Pancreas (tissue), 10 donors: ENCODE data around the gene SUPT5H. TPM values are rescaled to one million over a fixed set of nuclear protein-coding genes. Genes with fewer than 3 reads are reported as not detected.

Experiments used
- ATAC-seq, 4 donors: fragments of 200-7000 bp; cut with Tn5 transposase; one replicate each; pipeline versions ENCODE4 v1.8.0 to v1.9.1; 2020; ENCODE audit warnings: mild to moderate bottlenecking in 4 of 4, moderate library complexity in 4 of 4
- DNase-seq, 6 donors: peaks; one replicate each; pipeline ENCODE4 v3.0.0-alpha.2; 2020
- FAIRE-seq: peaks from 2 replicates; lab custom pipeline; 2012; peaks lifted over from hg19 to GRCh38; lab: Jason Lieb, UNC
- H3K27ac ChIP-seq, 4 donors: fragments of 200-600 bp; sonication (generic); 1 replicate in 3 of 4; 2 replicates in 1 of 4; pipeline versions ENCODE4 v1.5.0 to v1.8.0; 2020
- H3K27me3 ChIP-seq, 4 donors: fragments of 200-600 bp; one replicate each; pipeline ENCODE4 v1.8.0; 2021
- H3K36me3 ChIP-seq, 3 donors: fragments of 200-600 bp; sonication (generic) in 1 of 3; one replicate each; pipeline versions ENCODE4 v1.5.0 to v1.8.0; 2020 to 2021
- H3K4me1 ChIP-seq, 3 donors: fragments of 200-600 bp; one replicate each; pipeline ENCODE4 v1.8.0; 2021
- H3K4me3 ChIP-seq, 4 donors: fragments of 200-600 bp; sonication (generic) in 2 of 4; one replicate each; pipeline versions ENCODE4 v1.5.0 to v1.8.0; 2020 to 2021
- H3K9me3 ChIP-seq, 4 donors: fragments of 200-600 bp; one replicate each; pipeline ENCODE4 v1.8.0; 2021
- WGBS, 2 donors: extraction: QIAGEN DNeasy Blood & Tissue Kit; methylation state at CpG; one replicate each; pipeline ENCODE4 v1.1.7; 2013; 5-methylcytosine and 5-hydroxymethylcytosine counted together
- intact Hi-C, 3 donors: fragments of 100-400 bp; cut with DNase I; formaldehyde crosslinking; loops; one replicate each; pipeline versions ENCODE4 v1.11.1 to v1.14.2; 2022
- polyA plus RNA-seq, 2 donors: library from polyadenylated mRNA; stranded (reverse); fragments of 200-250 nt; gene quantifications; one replicate each; pipeline ENCODE4 v1.2.3, GENCODE V29; 2013
- total RNA-seq, 6 donors: library from RNA; stranded (reverse); fragmentation: NEBNext Ultra II Directional in 4 of 6; extraction: Animal tissue kit (Norgen Biotek cat#: 25700) in 4 of 6; gene quantifications; one replicate each; pipeline versions ENCODE4 v1.2.1 to v1.2.4, GENCODE V29; 2021 to 2023
- TF ChIP-seq, protein P1 (sequence below), 4 donors: fragments of 200-600 bp; sonication (generic) in 3 of 4; IDR thresholded peaks; one replicate each; pipeline versions ENCODE4 v1.5.0 to v1.8.0; 2021; ENCODE audit warnings: antibody characterized with exemption in 4 of 4
- donor health status: healthy with polysubstance abuse.
- donor health status: DM: no; HTN: no; CAD: no; lungs with moderate emphysema.
- donor health status: DM: no; HTN: no; CAD: no.
- donor health status: control.
- donor health status: control.
- donor health status: Bipolar disorder and iron deficiency.
- donor health status: DM: yes; HTN: yes; CAD: no.
- donor health status: DM: no; HTN: no; CAD: no.
- donor health status: DM: no; HTN: no; CAD: no.
- donor health status: DM: yes; HTN: yes; CAD: no.

The SUPT5H gene
- total and polyA plus RNA-seq, 8 donors, result 49.3 to 229 (median 60.7) TPM

DNA sequence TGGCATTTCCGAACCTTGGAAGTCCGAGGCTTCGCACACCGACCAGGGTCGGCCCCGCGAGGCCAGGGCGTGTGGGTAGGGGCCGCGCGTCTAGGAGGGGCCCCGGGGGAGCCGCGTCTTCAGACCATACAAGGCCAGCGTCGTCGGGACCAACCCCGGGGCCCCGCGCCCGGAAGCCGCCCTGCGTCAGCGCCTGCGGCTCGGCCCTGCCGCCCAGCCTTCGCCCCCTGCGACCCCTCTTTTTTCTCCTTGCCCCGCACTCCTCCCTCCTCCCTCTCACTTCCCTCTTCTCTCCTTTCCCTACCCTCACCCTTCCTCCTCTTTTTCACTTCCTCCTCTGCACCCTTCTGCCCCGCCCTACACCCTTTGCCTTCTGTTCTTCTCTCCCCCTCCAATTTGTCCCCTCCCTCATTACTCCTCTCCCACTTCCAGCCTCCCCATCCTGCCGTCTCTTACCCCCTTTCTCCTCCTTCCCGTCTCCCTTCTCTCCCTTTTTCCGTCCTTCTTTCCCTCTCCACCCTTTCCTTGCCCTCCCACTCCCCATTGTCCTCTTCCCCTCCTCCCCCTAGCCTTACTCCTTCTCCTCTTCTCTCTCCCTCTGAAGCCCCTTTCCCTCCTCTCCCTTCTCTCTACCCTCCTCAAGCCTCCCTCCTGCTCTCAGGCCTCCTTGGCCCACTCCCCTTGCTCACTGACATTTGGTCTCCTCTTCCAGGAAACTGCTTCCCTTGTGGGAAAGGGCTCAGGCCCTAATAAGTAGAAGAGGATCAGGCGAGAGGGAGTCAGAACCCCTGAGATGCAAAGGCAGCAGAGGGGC lies 35.2 kb upstream of the SUPT5H start:
- 3% methylated on average over 35 of the region's 35 CpGs for WGBS, 2 donors
- ATAC-seq, result peak in 3 of 4 donors; percentile 2 to 4 (median 3)
- Histone ChIP-seq H3K9me3 (no peaks in the 10 kb centered on the region), H3K27me3 (no peaks in the 10 kb centered on the region), H3K27ac (peak overlapping the region; percentile 89 to 99 (median 94)), H3K4me3 (peak overlapping the region; percentile 26 to 96 (median 71)), H3K4me1 (peaks cover 12 to 20% (median 15%) of the 10 kb centered on the region in 3 donors), H3K36me3 (peaks cover 0 to 5% (median 0%) of the 10 kb centered on the region in 3 donors)
- intact Hi-C loops, result no loop called here
- TF ChIP-seq, protein P1, sequence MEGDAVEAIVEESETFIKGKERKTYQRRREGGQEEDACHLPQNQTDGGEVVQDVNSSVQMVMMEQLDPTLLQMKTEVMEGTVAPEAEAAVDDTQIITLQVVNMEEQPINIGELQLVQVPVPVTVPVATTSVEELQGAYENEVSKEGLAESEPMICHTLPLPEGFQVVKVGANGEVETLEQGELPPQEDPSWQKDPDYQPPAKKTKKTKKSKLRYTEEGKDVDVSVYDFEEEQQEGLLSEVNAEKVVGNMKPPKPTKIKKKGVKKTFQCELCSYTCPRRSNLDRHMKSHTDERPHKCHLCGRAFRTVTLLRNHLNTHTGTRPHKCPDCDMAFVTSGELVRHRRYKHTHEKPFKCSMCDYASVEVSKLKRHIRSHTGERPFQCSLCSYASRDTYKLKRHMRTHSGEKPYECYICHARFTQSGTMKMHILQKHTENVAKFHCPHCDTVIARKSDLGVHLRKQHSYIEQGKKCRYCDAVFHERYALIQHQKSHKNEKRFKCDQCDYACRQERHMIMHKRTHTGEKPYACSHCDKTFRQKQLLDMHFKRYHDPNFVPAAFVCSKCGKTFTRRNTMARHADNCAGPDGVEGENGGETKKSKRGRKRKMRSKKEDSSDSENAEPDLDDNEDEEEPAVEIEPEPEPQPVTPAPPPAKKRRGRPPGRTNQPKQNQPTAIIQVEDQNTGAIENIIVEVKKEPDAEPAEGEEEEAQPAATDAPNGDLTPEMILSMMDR (IDR thresholded peaks at IDR 0.05), result no peak
- peak; percentile 40 to 87 (median 72) for DNase-seq
- FAIRE-seq, result no peak

DNA sequence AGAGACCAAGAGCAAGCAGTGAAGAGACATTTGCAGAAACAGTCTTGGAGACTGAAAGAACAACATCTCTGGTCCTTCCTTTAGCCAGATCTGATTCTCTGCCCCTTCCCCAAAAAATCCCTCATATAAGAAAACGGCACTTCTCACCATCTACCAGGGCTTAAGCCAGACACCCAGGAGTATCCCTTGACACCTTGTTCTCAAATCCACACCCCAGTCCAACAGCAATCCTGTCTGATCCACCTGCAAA lies 34.6 kb upstream of the SUPT5H start:
- H3K4me3 ChIP-seq, result peak overlapping the region in 2 of 4 donors; percentile 70 to 96
- H3K27me3 ChIP-seq, result no peaks in the 10 kb centered on the region
- intact Hi-C loops, result no loop called here
- peaks cover 0 to 5% (median 0%) of the 10 kb centered on the region in 3 donors for H3K36me3 ChIP-seq
- FAIRE-seq (no peak), DNase-seq (no peak), ATAC-seq (no peak)
- H3K27ac ChIP-seq, result peak overlapping the region; percentile 89 to 99 (median 94)
- no peaks in the 10 kb centered on the region for H3K9me3 ChIP-seq
- TF ChIP-seq, protein P1 (IDR thresholded peaks at IDR 0.05), result no peak
- H3K4me1 ChIP-seq, result peaks cover 12 to 20% (median 15%) of the 10 kb centered on the region in 3 donors
- 21 to 30% methylated on average over 1 of the region's 1 CpG for WGBS, 2 donors

DNA sequence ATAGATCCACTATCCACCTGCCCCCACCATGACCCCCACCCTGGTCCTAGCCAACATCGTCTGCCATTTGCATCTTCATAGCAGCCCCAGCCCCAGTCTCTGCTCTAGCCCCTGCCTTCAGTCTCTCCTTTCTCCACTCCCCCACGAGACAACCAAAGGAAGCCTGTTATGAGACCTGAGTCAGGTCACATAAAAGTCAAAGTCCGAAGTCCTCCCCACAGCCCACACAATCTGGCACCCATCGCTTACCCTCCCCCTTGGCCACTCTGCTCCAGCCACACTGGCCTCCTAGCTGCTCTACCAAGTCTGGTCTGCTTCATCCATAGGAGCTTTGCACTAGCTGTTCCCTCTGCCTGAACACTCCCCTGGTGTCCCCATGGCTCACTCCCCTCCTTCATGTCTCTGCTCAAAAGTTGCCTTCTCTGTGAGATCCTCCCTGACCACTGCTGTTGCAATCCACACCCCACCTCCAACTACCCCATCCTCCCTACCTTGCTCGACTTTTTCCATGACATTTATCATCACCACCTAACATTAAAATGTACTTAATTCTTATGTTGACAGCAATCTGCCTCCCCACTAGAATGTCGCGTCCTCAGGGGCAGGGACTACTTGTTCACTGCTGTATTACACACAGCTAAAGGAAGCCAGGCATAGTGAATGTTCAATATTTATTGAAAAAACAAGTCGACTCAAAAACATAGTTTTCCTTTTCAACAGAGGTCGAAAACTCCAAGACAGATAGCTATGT lies 34.1 kb upstream of the SUPT5H start:
- intact Hi-C loops, result no loop called here
- peak in 5 of 6 donors; percentile 68 to 75 (median 70) for DNase-seq
- WGBS, 2 donors, result 2 to 3% methylated on average over 9 of the region's 9 CpGs
- Histone ChIP-seq H3K36me3 (peaks cover 0 to 5% (median 0%) of the 10 kb centered on the region in 3 donors), H3K9me3 (no peaks in the 10 kb centered on the region), H3K27me3 (no peaks in the 10 kb centered on the region), H3K4me3 (peak overlapping the region in 2 of 4 donors; percentile 70 to 96), H3K27ac (peak overlapping the region; percentile 89 to 99 (median 94)), H3K4me1 (peaks cover 12 to 20% (median 15%) of the 10 kb centered on the region in 3 donors)
- FAIRE-seq, result no peak
- ATAC-seq, result peak; percentile 1 to 25 (median 3)
- TF ChIP-seq, protein P1 (IDR thresholded peaks at IDR 0.05), result no peak

DNA sequence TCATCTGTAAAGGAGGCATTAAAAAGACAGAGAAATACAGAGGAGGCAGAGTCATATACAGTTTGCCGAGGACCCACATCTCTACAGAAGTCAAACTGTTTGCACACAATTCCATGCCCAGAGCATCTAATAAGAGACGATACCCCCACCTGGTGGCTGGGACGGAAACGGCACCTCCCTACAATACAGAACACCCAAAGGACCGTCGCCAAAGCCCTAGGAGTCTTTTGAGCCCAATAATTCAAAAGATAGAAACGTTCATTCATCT lies 33.6 kb upstream of the SUPT5H start:
- peaks cover 0 to 5% (median 0%) of the 10 kb centered on the region in 3 donors for H3K36me3 ChIP-seq
- H3K4me3 ChIP-seq, result peak overlapping the region in 3 of 4 donors; percentile 70 to 96 (median 79)
- TF ChIP-seq, protein P1 (IDR thresholded peaks at IDR 0.05), result peak; percentile 82 to 90 (median 88)
- WGBS, 2 donors, result 0 to 1% methylated on average over 7 of the region's 7 CpGs
- intact Hi-C loops, result no loop called here
- DNase-seq, result peak; percentile 83 to 92 (median 90)
- no peaks in the 10 kb centered on the region for H3K27me3 ChIP-seq
- FAIRE-seq, result no peak
- peaks cover 12 to 20% (median 15%) of the 10 kb centered on the region in 3 donors for H3K4me1 ChIP-seq
- no peaks in the 10 kb centered on the region for H3K9me3 ChIP-seq
- peak overlapping the region; percentile 89 to 99 (median 94) for H3K27ac ChIP-seq
- peak; percentile 47 to 66 (median 60) for ATAC-seq
